NCI-H1930 (cell line): ENCODE data around the gene TOR4A.

Source experiments
- DNase-seq, 2 experiments: peaks; one replicate each; lab custom pipeline; 2025; lab: John Stamatoyannopoulos, UW

The TOR4A gene

GRCh38 chr9:137306850-137307254 lies 29.3 kb downstream of the TOR4A start:
- DNase-seq, result no peak

- no peak for DNase-seq
These were observed 29.9 kb downstream of the TOR4A start for GRCh38 chr9:137307255-137308056.

- no peak for DNase-seq
These were observed 30.6 kb downstream of the TOR4A start for GRCh38 chr9:137308057-137308619.

DNA sequence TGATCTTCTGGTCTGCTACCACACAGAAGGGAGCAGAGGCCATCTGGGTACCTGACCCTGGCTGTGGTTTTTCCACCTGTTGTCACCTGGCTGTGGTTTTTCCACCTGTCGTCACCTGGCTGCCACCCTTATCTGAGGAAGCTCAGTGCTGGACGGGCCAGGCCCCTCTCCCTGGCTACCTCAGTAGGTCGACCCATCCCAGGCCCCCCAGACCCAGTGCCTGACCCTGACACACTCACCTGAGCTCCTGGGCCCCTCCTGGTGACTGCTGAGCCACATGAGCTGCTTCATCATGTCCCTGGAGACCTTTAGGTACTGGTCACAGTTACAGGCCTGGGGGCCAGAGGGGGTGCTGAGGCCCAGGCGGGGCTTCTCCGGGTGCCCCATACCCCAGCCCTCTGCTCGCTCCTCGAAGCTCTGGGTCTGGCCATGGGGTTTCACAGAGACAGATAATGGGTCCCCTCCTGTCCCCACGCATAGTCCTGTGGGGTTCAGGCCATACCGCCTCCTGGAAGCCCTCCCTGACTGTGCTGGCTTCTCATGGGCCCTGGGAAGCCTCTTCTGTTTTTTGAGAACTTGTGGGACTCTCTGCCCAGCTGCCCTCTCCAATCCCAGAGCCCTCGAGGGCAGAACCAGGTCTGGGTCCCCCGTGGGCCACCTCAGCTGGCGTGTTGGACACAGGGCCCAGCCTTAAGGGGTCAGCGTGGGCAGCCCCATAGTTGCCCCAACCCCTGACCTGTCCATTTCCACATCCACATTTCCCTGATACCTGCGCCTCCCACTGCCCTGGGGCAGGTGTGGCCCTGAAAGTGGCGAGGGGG lies 32.1 kb downstream of the TOR4A start:
- DNase-seq, result no peak

- DNase-seq, result no peak
These were observed 32.9 kb downstream of the TOR4A start for GRCh38 chr9:137310189-137311052.

GRCh38 chr9:137311171-137311985 lies 33.9 kb downstream of the TOR4A start:
- DNase-seq, result no peak

DNA sequence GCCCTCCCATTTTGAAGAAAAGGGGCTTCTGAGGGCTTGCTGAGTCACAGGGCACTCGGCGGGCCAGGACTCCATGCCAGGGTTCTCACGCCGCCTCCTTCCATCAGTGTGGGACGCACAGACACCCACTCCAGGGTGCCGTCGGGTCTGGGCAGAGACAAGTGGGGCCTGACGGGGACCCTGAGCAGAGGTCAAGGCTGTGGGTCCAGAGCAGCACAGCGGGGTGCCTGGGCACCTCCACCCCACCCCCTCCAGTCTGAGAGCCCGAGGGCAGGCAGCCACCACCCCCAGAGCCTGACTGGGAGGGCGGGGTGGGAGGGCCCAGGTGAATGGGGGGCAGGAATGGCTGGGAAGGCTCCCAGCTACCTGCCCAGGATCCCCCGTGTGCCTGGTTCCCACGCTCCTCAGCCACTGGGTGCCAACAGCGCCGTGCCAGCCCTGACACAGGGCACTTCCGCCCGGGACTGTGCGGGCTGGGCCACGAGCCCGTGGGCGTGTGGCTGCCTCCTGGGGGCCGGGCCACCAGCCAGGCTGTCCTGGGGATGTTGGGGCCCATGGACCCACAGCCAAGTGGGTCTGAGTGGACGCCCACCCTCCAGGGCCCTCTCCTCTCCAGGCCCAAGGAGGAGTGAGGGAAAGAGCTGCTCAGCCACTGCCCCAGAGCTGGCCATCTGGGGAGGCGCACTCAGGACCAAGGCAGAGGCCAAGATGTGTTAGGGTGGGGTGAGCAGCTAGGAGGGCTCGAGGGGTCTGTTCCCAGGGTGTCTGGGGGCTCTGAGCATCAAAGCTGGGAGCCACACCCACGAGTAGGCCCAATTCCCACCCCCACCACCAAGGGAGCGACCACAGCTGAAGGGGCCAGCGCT lies 34.7 kb downstream of the TOR4A start:
- no peak for DNase-seq

GRCh38 chr9:137312852-137313325 lies 35.4 kb downstream of the TOR4A start:
- no peak for DNase-seq

GRCh38 chr9:137313326-137313936 lies 35.9 kb downstream of the TOR4A start:
- no peak for DNase-seq

DNA sequence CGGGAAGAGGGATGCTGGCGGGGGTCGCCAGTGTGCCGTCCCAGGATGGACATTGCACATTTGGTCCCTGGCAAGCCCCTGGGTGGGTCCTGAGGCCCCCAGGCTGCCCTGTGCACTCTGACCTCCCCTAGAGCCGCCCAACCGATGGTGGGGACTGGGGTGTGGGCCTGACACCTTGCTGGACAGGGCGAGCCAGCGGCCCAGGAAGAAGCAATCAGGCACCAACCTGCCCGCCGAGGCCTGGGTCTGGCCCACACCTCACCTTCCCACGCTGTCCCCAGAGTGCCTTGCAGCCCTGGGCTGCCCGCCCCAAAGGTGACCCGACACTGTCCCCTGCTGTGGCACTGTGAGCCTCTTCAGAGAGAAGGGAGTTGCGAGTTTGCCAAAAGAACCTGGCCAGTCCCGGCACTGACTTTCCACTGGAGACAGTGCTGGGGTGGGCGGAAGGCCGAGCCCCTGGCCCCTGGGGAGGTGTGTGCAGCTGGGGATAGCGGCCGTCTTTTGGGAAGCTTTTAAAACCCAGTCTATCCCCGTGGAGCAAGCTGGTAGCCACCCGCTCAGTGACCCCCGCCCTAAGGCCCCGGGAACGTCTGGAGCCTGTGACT lies 36.5 kb downstream of the TOR4A start:
- no peak for DNase-seq

DNA sequence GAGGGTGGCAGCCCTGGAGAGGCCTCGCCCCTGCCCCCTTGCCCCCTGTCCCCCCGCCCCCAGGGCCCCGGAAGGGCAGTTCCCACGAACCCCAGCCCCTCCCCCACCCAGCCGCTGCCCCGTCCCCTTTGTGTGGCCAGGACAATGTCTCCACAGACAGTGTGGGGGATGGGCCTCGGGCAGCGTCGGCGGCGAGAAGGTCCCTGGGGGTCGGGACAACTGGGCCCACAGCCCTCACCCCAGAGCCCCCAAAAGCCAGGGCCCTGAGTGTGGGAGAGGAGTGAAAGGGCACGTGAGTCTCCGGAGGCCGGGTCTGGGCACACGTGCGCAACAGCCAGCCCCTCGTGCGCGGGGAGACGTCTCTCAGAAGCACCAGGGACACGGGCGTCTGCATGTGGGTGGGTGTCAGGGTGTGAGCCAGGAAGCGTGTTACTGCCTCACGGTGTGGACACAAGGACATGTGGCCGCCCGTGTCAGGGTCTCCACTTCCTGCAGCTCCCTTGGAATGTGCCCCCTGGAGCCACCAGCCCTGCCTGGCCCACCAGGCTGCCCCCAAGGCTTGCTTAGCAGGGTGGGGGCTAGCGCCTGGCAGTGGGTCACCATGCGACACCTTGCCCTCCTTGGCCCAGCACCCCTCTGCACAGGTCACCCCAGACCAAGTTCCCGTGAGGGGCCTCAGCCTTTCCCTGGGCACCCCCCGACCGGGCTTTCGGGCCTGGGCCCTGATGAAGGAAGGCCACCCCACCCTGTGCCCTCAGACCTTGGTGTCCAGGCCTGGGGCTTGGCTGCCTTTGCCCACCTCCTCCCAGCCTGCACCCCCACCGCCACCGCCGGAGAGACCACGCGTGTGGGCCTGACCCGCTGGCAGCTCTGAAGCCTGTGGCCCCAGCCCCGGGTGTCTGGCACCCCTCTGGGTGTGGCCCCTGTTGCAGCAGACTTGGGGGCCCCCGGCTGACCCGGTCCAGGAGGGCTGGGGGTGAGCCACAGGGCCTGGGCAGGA lies 37.3 kb downstream of the TOR4A start:
- DNase-seq, result no peak

GRCh38 chr9:137315581-137316011 lies 38.1 kb downstream of the TOR4A start:
- DNase-seq, result no peak

- peak in 1 of 2 experiments; percentile 55 for DNase-seq
These were observed 38.8 kb downstream of the TOR4A start for GRCh38 chr9:137316012-137316981.

- no peak for DNase-seq
These were observed 39.6 kb downstream of the TOR4A start for GRCh38 chr9:137317021-137317717.

DNA sequence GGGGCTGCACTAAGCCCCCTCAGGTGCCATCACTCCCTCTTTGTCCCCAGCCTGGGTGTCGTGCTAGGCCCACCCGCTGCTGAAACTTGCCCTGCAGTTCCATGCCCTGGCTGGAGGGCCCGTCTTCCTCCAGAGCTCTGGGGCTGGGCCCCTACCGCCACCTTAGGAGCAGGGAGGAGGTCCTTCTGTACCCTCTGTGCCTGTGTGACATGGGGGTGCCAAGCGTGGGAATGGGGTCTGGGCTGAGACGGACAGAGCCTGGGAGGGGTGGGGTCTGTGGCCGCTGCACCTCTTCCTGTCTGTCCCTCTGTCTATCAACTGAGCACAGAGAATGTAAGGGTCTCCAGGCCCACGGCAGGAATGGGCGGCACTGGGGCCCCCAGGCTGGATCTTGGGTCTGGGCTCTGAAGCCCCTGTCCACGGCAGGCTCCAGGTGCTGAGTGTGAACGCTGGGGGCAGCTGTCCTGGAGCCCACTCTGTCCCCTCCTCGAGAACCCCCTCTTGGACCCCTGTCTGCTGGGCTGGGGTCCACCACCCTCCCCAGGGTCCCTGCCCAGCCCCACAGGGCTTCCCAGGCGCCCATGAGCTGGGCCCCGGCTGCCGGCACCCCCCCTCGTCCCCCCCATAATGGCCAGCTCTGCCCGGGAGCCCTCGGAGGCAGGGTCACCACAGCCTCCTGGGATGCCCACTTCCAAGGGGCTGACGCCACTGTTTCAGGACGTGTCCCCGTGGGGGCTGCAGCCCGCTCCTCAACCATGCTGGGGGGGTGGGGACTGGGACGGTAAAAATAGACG lies 40.4 kb downstream of the TOR4A start:
- no peak for DNase-seq
